GM19452 (cell line): ENCODE results near the gene SEC31B.
A peak's percentile ranks its signal among the peaks of the same experiment; 100 is the strongest.

Experiments used
- ATAC-seq: cut with Tn5 transposase; IDR thresholded peaks from one replicate; pipeline ENCODE4 v1.9.1; 2021; ENCODE audit not compliant: unreplicated experiment

Gene SEC31B

DNA sequence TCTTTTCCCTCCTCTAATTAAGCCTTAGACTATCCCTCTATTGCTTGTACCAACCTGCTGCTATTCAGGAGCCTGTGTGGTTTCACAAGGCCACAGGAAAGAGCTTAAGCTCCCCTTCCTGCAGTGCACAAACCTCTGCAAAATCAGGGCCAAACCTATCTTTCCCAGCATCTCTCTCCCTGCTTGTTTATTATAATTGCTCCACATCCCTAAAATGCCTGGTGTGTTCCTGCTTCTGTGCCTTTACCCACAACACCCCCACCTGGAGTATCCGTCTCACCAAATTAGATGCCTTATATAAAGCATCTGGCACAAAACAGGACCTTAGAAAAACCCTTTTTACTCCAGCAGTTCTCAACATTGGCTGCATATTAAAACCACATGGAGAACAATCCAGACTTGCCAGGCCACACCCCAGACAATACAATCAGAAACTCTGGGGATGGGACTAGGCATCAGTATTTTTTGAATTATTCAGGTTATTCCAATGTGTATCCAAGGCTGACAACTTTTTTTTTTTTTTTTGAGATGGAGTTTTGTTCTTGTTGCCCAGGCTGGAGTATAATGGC lies 16.7 kb downstream of the SEC31B start:
- no peak for ATAC-seq

- no peak for ATAC-seq
Measured at GRCh38 chr10:100501423-100501822, 18.2 kb downstream of the SEC31B start.

DNA sequence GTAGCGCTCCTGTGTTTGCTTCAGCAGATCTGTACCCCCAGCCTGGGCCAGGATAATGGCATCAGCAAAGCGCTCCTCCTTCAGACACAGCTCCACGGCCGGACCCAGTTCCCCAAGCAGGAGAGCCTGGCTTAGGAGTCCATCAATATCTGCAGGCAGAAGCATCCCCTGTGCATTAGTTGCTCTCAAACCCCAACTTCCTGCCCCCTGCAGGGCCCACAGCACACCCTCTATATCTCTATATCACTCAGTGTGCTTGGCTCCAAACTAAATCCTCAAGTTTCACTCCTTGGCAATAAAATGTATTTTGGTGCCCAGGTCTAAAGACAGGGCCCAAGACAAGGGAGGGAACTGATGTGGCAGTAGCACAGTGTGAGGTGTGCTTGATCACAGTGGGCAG lies 21.6 kb downstream of the SEC31B start:
- no peak for ATAC-seq

DNA sequence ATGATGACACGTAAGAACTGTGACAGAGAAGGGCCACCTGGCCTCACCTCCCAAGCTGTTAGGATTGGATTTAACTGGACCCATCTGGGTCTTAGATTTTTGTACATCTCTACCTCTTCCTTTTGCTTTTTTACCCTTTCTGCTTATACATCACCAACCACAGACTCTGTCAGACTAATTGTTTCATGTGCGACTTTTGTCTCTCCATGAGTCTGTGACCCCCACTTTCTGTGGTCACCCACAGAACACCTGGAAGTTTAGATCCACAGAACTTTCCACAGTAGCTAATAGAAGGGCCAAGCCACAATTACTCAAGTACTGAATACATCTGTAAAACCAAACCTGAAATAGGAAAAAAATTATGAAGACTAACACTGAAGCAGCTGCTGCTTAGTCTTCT lies 23.1 kb downstream of the SEC31B start:
- ATAC-seq = no peak

GRCh38 chr10:100490531-100490930 lies 29.1 kb downstream of the SEC31B start:
- ATAC-seq = no peak

DNA sequence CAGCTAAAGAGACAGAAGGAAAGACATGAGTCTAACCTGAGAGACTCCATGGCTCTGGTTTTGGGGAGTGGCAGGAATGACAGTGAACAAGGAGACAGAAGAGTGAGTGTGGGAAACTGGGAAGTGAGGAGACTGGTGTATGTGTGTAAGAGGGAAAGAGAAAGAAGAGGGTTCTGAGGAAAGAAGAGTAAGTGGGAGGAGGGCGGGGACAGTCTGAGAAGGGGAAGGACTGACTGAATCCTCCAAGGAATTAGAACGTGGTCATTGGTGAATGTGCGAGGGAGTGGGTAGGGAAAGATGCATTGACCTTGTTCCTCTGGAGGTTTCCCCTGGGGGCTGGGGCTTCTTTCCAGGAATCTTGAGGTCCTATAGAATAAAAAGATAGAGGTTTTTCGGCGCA lies 30.3 kb downstream of the SEC31B start:
- ATAC-seq = no peak

GRCh38 chr10:100487529-100487928 lies 32.1 kb downstream of the SEC31B start:
- no peak for ATAC-seq

GRCh38 chr10:100485801-100486495 lies 33.7 kb downstream of the SEC31B start:
- no peak for ATAC-seq

GRCh38 chr10:100485366-100485765 lies 34.3 kb downstream of the SEC31B start:
- no peak for ATAC-seq

DNA sequence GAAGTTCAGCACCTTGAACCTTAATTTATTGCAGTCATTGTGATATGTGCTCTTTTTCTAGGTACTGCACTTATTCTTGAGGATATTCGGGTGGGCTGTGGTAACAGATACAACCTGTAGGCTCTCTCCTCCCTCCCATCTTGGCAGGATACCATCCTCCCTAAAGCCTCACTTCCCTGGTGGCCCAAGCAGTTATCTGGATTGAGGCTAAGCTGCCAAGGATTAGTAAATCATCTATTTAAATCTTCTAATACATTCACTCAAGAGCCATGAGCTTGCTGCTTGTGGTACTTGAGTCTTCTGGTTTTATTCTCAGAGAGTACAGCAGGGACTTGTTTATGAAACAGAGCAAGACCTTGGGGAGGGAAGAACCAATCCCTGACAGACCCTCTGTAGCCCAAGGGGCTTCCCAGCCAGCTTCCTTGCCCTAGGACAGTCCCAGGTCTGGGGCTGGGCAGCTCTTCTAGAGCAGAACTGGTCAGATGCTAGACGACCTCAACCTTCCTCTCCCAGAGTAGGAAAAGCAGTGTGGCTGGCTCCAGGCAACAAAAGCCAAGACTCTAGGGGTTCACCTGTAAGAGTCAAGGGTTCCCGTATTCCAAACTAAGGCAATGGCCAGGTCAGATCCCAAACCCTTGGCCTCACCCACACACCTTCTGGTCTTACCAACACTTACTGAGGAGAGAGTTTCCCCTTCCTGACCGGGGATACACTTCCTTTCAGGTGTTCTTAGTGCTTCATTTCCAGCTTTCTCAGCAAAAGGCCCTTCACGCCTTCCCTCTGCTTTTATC lies 35.6 kb downstream of the SEC31B start:
- ATAC-seq = no peak

GRCh38 chr10:100482834-100483185 lies 36.9 kb downstream of the SEC31B start:
- ATAC-seq = no peak

GRCh38 chr10:100482181-100482833 lies 37.4 kb downstream of the SEC31B start:
- ATAC-seq = no peak

DNA sequence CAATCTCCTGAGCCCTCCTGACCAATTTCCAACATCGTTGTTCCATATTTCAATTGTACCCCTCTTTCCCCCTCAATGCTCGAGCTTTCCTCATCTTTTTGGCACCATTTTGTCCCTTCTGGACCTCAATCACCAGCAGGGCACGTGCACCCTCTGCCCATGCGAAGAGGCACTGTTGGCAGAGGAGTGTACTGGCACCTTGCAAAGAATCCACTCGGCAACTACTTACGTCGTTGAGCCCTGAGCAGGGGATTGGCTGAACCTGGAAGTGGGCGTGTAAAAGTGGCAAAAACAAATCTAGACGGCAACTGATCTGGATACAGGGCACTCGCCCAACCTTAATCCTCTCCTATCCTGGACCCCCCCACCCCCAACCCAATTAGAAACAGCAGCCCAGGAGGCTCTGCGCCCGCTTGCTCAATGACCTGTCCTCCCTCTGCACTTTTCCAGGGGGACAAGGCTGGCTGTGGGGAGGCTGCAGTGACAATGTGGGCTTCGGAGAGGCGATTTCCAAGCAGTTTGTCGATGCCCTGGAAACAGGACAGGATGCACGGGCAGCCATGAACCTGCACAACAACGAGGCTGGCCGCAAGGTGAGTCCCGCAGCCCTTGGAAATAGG lies 38.1 kb downstream of the SEC31B start:
- peak; percentile 97 for ATAC-seq

GRCh38 chr10:100480002-100480401 lies 39.7 kb downstream of the SEC31B start:
- ATAC-seq = no peak

DNA sequence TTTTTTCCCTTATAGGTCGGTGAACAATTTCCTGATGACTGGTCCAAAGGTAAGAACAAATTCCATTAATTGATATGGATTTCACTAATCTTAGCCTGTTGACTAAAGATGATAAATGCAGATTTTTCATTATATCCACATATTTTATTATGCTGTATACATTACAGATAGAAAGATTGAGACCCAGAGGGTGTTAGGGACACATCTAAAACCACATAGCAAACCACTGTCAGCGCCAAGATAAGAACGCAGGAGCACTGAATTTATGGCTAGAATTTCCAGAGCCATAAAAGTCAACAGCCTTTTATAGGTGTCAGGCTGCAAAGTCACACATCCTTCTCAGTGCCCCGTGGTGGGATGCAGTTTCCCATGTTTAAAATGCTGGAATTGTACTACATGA lies 40.6 kb downstream of the SEC31B start:
- ATAC-seq = no peak

- no peak for ATAC-seq
Measured at GRCh38 chr10:100477970-100478369, 41.7 kb downstream of the SEC31B start.

GRCh38 chr10:100470367-100470766 lies 49.3 kb downstream of the SEC31B start:
- ATAC-seq = no peak

GRCh38 chr10:100469756-100470155 lies 49.9 kb downstream of the SEC31B start:
- no peak for ATAC-seq

DNA sequence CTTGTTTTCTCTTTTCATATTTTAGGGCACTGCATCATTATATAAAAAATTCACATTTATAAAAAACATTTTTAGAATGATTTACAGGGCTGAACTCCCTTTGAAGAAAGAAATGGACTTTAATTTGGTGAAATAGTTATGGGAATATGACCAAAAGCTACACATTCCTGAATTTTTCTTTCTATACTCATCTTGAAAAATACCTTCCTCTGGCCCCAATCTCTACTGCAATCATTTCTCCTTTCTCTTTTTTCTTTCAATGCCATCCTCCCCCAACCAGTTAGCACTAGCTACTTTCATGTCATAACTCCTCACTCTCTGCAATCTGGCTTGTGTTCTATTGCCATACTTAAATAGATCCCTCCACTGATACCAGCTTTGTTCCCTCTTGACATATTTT lies 50.7 kb downstream of the SEC31B start:
- no peak for ATAC-seq

- no peak for ATAC-seq
Measured at GRCh38 chr10:100468322-100468721, 51.3 kb downstream of the SEC31B start.

- no peak for ATAC-seq
Measured at GRCh38 chr10:100462709-100463108, 57.0 kb downstream of the SEC31B start, which contains the start of gene WNT8B. WNT8B (plus strand) TSS chr10:100463009; CDS start chr10:100463169, 160 bp downstream.
